Measurements from ENCODE around the gene ARMC2.

The ARMC2 gene

GRCh38 chr6:109015176-109015575 lies 167.0 kb downstream of the ARMC2 start:
- no peak for DNase-seq (ENCODE audit: low read depth in 2 of 2)

GRCh38 chr6:109019911-109020310 lies 171.7 kb downstream of the ARMC2 start:
- DNase-seq (ENCODE audit: low read depth in 2 of 2) = no peak

- DNase-seq (ENCODE audit: low read depth in 2 of 2) = no peak
These were observed 173.6 kb downstream of the ARMC2 start for GRCh38 chr6:109021870-109022269.

- no peak for DNase-seq (ENCODE audit: low read depth in 2 of 2)
These were observed 175.2 kb downstream of the ARMC2 start for GRCh38 chr6:109023356-109023925.
